ENCODE results near the gene MRPL37. TPM values are rescaled to one million over a fixed set of nuclear protein-coding genes. Genes with fewer than 3 reads are reported as not detected.
"Not testable (repeated sequence)": the region's sequence is repeated elsewhere in the genome, so short reads cannot be mapped to it uniquely, and the experiment has no call there.

Gene MRPL37
- total RNA-seq (2014; rRNA removed; shearing (Covaris generic)) = 156 and 204 TPM in 2 replicates

DNA sequence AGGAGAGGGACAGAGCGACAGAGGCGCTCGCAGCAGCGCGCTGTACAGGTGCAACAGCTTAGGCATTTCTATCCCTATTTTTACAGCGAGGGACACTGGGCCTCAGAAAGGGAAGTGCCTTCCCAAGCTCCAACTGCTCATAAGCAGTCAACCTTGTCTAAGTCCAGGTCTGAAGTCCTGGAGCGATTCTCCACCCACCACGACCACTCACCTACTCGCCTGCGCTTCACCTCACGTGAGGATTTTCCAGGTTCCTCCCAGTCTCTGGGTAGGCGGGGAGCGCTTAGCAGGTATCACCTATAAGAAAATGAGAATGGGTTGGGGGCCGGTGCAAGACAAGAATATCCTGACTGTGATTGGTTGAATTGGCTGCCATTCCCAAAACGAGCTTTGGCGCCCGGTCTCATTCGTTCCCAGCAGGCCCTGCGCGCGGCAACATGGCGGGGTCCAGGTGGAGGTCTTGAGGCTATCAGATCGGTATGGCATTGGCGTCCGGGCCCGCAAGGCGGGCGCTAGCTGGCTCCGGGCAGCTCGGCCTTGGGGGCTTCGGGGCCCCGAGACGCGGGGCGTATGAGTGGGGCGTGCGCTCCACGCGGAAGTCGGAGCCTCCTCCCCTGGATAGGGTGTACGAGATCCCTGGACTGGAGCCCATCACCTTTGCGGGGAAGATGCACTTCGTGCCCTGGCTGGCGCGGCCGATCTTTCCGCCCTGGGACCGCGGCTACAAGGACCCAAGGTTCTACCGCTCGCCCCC, at the start of gene MRPL37, which contains the start of gene CYB5RL:
Gene MRPL37 (plus strand): TSS at position 403 of the 754 bp plus-strand sequence. CDS start 77 bp downstream, at position 480.
Gene CYB5RL (minus strand): TSS at position 266 of the 754 bp plus-strand sequence. CDS start 4,414 bp downstream, outside the sequence.
- peak; percentile 96 for DNase-seq (ENCODE audit: low spot score)

DNA sequence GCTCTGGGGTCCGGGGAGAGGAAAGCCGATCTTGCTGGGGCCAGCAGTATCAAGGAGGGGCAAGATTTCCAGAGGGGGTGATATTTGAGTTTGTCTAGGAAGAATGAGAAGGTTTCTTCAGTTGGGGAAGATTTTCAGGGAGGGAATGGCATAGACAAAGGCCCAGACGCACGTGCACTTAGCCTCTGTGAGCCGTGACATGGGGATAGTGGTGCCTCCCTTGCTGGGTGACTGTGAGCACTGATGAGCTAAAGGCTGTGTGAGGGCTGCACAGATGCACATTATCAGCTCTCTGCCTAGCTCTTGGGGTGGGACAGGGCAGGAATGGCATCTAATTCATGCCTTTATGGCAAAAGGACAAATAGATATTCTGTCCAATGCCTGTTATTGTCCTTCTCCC, 49.0 kb upstream of the MRPL37 start:
- no peak for DNase-seq (ENCODE audit: low spot score)

DNA sequence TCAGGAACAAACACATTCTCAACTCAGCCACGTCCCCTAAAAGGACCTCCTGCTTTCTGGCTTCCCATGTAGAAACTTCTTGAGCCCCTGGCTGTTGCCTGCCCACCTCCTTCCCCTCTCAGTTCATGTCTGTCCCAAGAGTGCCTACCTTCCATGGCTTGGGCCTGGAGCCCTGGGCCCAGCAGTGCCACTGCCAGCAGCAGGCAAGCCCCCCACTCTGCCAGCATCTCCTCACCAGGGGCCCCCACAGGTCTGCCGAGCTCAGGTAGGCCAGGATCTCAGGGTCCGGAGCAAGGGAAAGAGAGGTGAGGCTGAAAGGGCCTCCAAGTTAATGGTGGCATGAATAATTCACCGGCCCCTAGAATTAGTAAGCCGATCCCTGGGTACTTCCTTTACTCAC, 47.3 kb upstream of the MRPL37 start, which contains the start of gene CDCP2:
Gene CDCP2 (minus strand): TSS at position 305 of the 400 bp plus-strand sequence. CDS start 78 bp downstream, at position 227.
- DNase-seq (ENCODE audit: low spot score) = no peak

DNA sequence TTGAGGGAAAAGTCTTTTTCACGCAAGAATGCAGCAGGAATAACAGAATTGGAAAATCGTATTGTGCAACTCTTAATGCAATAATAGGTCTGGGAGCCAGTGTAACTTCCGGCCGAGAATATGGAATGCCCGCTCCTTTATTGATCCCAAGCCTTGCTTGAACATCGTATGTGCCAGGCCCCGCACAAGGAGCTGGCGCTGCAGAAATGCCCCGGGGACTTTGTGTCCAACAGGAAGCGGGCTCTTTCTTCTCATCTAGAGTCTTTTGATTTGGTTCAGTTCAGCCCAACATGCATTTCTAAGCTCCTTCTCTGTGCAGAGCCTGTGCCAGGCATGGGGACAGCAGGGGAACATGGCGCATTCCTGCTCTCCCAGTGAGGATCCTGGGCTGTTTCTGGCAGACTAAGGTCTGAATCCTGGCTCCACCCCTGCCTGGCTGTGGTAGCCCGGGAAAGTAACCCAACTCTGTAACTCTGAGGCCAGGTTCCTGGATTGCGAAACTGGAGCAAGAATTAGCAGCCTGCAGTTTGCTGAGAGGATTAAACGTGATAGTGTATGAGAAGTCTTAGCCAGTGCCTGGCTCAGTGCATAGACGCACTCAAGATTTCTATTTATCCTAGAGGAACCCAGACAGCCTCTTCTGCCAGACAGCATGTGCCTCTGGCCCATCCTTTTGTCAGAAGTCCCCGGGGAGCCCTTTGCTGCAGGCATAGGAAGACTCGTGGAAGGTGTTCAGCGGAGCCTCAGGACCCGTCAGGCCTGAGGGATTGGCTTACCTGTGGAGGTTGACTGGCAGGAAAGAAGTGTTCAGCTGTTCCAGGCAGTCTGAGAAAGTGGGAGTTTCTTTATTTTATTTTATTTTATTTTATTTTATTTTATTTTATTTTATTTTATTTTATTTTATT, 46.2 kb upstream of the MRPL37 start:
- DNase-seq (ENCODE audit: low spot score) = peak; percentile 85

DNA sequence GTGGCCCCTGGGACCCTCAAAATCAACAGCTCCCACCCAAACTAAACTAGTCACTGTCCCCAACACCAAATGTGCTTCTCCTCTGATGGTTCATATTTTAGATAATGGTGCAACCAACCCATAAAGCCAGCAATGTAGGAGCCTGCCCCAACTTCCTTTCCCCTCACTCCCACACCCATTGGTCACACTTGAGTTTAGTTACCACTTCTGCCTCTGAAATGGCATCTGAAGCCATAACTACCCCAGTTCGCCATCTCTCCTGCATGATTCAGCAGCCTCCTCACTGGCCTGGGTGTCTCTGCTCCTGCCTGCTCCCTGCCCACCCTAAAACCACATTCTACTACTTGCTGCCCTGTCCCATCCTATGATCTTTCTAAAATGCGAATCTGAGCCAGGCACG, 43.8 kb upstream of the MRPL37 start:
- DNase-seq (ENCODE audit: low spot score) = no peak

DNA sequence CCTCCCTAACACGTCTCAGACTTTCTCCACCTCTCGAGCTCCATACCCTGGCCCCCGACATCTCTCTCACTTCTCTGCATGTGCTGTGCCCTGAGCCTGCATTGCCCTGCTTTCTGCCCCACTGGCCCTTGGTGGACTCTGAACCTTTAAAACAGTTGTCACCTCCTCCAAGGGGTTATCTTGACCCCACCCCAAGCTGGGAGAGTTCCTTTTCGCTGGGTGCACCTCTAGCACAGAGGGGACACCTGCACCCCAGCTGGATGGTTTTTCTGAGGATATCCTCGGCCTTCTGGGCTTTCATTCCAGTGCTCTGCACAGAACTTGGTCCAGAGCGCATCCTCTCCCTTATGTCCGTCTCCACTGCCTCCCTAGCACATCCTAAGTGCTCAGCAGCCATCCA, 43.0 kb upstream of the MRPL37 start:
- no peak for DNase-seq (ENCODE audit: low spot score)

DNA sequence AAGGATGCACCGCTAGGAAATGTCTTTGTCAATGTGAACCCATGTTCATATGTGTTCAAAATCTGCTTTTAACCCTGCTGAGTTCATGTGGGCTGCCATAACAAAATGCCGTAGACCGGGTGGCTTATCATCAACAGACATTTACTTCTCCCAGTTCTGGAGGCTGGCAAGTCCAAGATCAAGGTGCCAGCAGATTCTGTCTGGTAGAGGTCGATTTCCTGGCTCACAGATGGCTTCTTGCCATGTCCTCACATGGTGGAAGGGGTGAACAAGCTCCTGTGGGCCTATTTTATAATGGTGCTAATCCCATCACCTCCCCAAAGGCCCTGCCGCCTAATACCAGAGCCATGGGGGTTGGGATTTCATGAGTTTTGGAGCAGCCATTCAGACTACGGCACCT, 42.6 kb upstream of the MRPL37 start:
- DNase-seq (ENCODE audit: low spot score) = no peak

DNA sequence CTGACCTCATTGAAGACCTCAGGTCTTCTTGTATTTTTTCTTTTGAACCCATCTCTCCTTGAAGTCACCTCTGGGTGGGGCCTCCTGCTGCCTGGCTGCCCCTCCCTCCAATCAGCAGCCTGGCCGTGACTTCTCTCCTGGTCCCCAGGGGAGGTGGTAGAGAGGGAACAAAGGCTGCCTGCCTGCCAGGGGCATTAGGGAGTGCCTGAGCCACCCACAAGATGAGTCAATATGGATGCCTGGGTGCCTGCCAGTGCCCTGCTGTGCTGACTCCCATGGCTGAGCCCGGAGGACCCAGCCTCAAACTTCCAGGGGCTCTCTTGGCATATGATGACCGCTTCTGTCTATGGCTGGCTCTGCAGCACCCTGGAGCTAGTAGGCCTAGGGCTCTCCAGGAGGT, 41.9 kb upstream of the MRPL37 start:
- peak; percentile 56 for DNase-seq (ENCODE audit: low spot score)

DNA sequence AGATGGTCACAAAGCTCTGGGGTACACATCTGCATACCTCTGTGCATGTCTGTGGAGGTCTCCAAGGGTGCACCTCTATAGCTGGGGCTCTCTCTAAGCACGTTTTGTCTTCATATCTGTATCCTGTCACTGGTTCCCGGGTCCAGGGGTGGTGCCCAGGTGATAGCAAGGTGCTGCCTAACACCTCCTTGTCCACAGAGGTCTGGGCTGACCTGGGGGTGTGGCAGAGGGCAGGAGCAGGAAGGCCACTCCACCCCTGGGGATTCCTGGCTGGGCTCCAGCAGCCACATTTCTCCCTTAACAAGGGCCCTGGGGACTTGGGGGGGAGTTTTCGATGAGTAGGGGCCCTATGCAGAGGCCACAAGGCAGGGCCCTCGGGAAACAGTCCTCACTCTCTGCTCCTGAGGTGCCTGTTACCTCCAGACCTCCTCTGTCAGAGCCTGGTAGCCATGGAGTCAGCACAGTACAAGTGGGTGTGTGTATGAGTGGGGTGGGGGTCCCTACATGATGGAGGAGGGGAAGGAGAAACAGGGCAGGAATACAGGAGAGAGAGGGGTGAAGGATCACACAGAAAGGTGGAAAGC, 40.1 kb upstream of the MRPL37 start:
- DNase-seq (ENCODE audit: low spot score) = no peak

DNA sequence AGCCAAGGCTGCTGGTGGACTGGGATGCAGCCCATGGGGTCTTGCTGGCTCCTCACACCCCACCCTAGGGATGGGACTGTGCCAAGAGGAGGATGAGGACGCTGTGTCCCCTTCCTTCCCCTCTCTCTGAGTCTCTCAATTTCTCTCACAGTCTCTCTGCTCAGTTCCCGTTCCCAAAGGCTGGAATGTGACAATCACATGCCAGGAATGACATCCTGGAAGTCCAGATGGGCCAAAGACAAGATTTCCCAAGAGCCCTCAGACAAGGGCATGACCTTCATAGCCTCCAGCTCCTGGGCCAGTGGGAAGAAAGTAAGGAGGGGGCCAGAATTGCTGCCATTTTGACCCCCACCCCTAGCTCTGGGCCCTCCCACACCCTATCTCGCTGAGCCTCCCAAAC, 39.6 kb upstream of the MRPL37 start:
- DNase-seq (ENCODE audit: low spot score) = no peak

DNA sequence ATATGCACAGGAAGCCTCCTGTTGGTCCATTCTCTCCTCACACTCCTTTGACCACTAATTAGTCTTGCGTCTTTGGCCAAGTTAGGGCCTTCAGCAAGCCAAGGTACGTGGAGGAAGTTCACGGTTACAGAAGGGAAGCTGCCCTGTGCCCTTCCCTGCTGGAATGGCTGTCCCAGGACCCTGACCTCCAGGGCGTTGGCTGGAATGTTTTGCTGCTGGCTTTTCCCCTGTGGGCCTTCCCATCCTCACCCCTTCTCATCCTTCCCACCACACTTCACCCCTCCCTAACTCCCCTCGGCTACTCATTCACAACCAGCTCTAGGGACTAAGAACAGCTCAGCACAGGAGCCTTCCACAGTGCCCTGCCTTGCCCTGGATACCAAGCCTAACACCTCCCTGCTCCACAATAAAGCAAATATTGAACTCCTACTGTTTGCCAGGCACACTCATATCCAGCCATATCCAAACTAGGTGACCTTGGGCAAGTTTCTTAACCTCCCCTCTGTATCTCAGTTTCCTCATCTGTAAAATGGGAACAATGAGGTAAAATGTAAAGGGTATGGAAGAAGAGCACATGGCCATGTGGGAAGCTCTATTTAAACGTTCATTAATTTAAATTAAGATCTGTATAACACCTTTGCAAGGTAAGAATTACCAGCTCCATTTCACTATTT, 38.3 kb upstream of the MRPL37 start:
- DNase-seq (ENCODE audit: low spot score) = no peak

DNA sequence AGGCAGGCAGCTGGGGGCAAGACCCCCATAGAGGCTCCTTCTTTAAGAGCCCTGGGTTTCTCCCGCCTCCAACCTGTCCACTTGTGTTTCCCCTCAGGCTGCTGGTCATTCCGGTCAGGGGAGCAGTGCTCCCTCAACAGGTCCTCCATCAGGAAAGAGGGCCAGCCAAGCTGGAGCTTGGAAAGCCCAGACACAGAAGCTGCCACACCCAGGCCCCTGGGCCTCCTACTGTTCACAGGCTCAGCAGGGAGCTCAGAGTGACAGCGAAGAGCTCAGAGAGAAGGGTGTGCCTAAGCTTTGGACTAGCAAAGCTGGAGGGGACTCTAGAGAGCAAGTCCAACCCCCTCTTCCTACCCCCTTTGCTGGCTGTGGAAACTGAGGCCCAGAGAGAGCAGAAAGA, 36.9 kb upstream of the MRPL37 start:
- no peak for DNase-seq (ENCODE audit: low spot score)

DNA sequence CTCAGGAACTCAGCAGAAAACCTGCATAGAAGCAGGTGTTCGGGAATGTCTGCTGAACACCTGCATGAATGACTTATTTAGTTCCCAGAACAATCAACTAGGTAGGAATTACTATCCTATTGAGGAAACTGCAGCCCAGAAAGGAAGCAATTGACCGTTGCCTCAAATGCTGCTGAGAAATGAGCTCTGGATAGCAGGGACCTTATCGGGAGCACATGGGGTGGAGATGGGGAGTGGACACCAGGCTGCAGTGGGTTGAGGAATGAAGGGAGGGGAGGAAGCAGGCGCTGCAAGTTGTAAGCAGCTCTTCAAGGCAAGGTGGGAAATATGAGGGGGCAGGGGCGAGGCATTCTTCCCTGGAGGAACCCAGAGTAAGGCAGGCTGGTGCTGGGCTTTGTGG, 36.4 kb upstream of the MRPL37 start:
- DNase-seq (ENCODE audit: low spot score) = no peak

DNA sequence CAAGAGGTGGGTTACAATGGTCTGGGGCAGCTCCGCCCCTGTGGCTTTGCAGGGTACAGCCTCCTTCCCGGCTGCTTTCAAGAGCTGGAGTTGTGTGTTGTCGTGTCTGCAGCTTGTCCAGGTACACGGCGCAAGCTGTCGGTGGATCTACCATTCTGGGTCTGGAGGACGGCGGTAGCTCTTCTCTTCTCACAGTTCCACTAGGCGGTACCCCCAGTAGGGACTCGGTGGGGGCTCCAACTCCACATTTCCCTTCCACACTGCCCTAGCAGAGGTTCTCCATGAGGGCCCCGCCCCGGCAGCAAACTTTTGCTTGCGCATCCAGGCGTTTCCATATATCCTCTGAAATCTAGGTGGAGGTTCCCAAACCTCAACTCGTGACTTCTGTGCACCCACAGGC, 34.8 kb upstream of the MRPL37 start:
- no peak for DNase-seq (ENCODE audit: low spot score)

DNA sequence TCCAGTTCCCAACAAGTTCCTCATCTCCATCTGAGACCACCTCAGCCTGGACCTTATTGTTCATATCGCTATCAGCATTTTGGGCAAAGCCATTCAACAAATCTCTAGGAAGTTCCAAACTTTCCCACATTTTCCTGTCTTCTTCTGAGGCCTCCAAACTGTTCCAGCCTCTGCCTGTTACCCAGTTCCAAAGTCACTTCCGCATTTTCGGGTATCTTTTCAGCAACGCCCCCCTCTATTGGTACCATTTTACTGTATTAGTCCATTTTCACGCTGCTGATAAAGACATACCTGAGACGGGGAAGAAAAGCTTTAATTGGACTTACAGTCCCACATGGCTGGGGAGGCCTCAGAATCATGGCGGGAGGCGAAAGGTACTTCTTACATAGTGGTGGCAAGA, 33.6 kb upstream of the MRPL37 start:
- not testable (repeated sequence) for DNase-seq (ENCODE audit: low spot score)

DNA sequence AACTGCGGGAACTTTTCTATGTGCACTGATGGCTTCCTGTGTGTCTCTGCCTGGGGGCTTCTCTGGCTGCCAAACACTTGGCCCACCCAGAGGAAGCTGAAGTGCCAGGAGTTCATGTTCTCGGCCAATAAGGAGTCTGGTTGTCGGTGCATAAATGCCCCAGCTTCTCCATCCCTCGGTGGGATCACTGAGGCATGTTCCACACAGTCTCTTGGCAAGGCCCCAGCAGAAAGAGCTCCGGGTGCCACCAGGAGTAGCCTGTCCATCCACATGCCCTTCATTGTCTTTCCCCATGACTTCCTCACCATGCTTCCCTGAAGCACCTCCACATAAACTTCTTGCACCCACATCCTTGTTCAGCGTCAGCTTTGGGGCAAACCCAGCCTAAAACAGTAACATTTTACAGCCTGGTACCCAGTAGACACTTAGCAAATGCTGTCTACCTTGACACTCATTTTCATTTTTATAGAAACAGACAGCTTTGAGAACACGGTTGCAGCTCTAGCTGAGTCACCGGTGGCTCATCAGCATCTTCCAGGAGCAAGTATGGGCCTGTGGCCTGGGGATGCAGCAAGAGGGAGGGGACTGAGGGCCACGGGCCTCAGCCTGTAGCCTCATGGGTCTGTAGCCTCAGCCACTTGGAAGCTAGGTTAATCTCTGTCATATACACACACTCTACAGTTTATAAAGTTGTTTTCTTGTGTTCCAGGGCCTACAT, 32.4 kb upstream of the MRPL37 start:
- no peak for DNase-seq (ENCODE audit: low spot score)

DNA sequence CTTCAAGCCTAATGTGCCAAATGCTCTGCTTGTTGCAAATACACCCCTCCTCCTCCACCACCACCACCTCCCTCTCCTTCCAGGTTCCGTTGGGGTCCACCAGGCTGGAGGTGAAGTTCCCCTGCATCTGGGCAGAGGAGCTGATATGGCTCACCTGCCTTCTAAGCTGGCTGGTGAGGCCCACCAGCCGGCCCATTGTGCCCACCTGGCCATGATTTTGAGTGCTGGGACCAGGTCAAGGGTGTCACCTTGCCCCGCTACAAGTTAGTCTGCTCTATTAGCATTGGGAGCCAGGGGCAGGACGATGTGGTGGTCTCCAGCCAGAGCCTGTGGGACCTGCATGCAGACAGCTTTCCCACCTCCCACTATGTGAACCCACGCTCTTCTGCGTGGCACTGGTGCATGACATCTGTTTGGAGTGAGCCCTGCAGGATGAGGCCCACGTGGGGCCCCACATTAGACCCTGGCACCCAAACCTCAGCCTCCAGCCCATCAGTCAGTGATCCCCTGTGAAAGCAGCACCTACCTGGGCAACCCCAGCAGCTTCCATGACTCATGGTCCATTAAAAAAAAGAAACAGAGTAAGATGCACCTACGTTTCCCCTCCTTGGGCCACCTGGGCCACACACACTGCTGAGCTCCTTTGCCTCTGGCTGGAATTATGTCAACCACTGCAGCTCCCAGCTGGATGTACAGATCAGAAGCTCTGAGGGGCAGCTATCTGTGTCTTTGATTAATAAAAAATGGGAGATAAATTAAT, 31.6 kb upstream of the MRPL37 start:
- DNase-seq (ENCODE audit: low spot score) = no peak

DNA sequence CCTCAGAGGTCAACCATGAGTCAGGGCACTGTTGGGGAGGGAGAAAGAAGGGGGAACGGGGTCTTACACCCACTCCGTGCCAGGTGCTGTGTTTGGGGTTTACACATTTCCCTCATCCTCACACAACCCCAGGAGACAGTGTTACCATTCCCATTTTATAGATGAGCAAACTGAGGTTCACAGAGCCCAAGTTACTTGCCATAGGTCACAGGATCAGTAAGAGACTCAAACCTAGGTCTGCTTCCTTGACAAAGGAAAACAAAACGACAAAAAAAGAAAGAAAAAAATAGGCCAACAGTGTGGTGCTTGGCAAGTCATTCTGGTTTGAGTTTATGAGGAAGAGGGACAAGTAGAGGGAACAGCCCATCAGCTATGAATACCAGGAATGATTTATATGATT, 30.9 kb upstream of the MRPL37 start:
- DNase-seq (ENCODE audit: low spot score) = no peak

DNA sequence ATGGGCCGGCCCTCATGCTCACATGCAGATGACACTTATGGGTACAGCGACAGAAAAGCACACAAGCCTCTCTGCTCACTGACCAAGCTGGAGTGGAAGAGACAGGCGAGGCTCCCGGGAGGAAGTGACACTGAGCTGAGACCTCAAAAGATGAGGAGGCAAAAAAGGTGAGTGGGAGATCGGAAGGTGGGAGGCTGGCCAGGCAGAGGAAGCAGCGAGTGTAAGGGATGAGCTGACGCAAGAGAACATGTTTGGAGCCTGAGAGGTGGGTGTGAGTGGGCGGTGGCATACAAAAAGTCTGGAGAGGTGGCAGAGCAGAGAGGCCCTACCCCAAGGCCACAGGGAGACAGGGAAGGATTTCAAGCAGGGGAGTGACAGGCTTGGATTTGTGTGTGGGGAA, 29.0 kb upstream of the MRPL37 start:
- no peak for DNase-seq (ENCODE audit: low spot score)

DNA sequence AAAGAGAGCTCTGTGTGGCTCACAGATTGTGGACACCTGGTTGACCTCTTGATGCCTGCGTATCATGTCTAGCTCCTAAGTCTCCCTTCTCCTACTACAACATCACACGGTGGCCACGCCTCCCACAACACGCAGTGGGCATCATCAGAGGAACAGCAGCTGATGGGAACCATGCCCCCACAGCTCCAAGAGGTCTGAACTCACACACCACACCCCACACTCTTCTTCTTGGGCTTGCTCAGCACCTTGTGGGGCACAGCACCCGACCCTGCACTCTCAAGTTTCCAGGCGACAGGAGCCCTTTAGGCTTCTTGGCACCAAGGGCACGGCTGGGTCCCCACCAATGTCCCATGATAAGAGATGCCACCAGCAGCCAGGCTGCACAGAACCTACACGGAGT, 28.4 kb upstream of the MRPL37 start:
- no peak for DNase-seq (ENCODE audit: low spot score)
